Measurements from ENCODE around the gene PRDM16.

Gene PRDM16

GRCh38 chr1:3258386-3259003, 189.5 kb downstream of the PRDM16 start:
- no peak for TF ChIP-seq JUND (IDR thresholded peaks at IDR 0.05; ENCODE audit: low read depth)
- DNase-seq (ENCODE audit: low read depth in 1 of 2, low spot score in 1 of 2), result no peak
- in situ Hi-C loops (cut with HindIII; ENCODE audit: low pct_unique_long_range_greater_than_20kb, low sequenced_read_pairs), result no loop called here

GRCh38 chr1:3259020-3259419, 190.0 kb downstream of the PRDM16 start:
- DNase-seq (ENCODE audit: low read depth in 1 of 2, low spot score in 1 of 2), result no peak
- in situ Hi-C loops (cut with HindIII; ENCODE audit: low pct_unique_long_range_greater_than_20kb, low sequenced_read_pairs), result no loop called here
- no peak for TF ChIP-seq JUND (IDR thresholded peaks at IDR 0.05; ENCODE audit: low read depth)

- no peak for DNase-seq (ENCODE audit: low read depth in 1 of 2, low spot score in 1 of 2)
- TF ChIP-seq JUND (IDR thresholded peaks at IDR 0.05; ENCODE audit: low read depth), result no peak
- in situ Hi-C loops (cut with HindIII; ENCODE audit: low pct_unique_long_range_greater_than_20kb, low sequenced_read_pairs), result no loop called here
These were observed 192.3 kb downstream of the PRDM16 start for GRCh38 chr1:3261007-3261968.

GRCh38 chr1:3261969-3262579, 193.1 kb downstream of the PRDM16 start:
- TF ChIP-seq JUND (IDR thresholded peaks at IDR 0.05; ENCODE audit: low read depth), result no peak
- in situ Hi-C loops (cut with HindIII; ENCODE audit: low pct_unique_long_range_greater_than_20kb, low sequenced_read_pairs), result no loop called here
- DNase-seq (ENCODE audit: low read depth in 1 of 2, low spot score in 1 of 2), result no peak

- in situ Hi-C loops (cut with HindIII; ENCODE audit: low pct_unique_long_range_greater_than_20kb, low sequenced_read_pairs), result no loop called here
- no peak for TF ChIP-seq JUND (IDR thresholded peaks at IDR 0.05; ENCODE audit: low read depth)
These were observed 193.8 kb downstream of the PRDM16 start for GRCh38 chr1:3262681-3263286.

GRCh38 chr1:3263790-3264189, 194.8 kb downstream of the PRDM16 start:
- no peak for DNase-seq (ENCODE audit: low read depth in 1 of 2, low spot score in 1 of 2)
- no peak for TF ChIP-seq JUND (IDR thresholded peaks at IDR 0.05; ENCODE audit: low read depth)
- in situ Hi-C loops (cut with HindIII; ENCODE audit: low pct_unique_long_range_greater_than_20kb, low sequenced_read_pairs), result no loop called here

More at GRCh38 chr1:3262681-3263286, 193.8 kb downstream of the PRDM16 start:
- no peak for DNase-seq (ENCODE audit: low read depth in 1 of 2, low spot score in 1 of 2)

GRCh38 chr1:3264456-3264855, 195.5 kb downstream of the PRDM16 start:
- in situ Hi-C loops (cut with HindIII; ENCODE audit: low pct_unique_long_range_greater_than_20kb, low sequenced_read_pairs), result no loop called here
- TF ChIP-seq JUND (IDR thresholded peaks at IDR 0.05; ENCODE audit: low read depth), result no peak
- no peak for DNase-seq (ENCODE audit: low read depth in 1 of 2, low spot score in 1 of 2)

GRCh38 chr1:3265835-3266805, 197.1 kb downstream of the PRDM16 start:
- TF ChIP-seq JUND (IDR thresholded peaks at IDR 0.05; ENCODE audit: low read depth), result no peak
- DNase-seq (ENCODE audit: low read depth in 1 of 2, low spot score in 1 of 2), result no peak
- in situ Hi-C loops (cut with HindIII; ENCODE audit: low pct_unique_long_range_greater_than_20kb, low sequenced_read_pairs), result no loop called here

GRCh38 chr1:3266870-3267549, 198.0 kb downstream of the PRDM16 start:
- no peak for DNase-seq (ENCODE audit: low read depth in 1 of 2, low spot score in 1 of 2)
- TF ChIP-seq JUND (IDR thresholded peaks at IDR 0.05; ENCODE audit: low read depth), result no peak
- in situ Hi-C loops (cut with HindIII; ENCODE audit: low pct_unique_long_range_greater_than_20kb, low sequenced_read_pairs), result no loop called here

GRCh38 chr1:3267550-3268270, 198.7 kb downstream of the PRDM16 start:
- no peak for TF ChIP-seq JUND (IDR thresholded peaks at IDR 0.05; ENCODE audit: low read depth)
- DNase-seq (ENCODE audit: low read depth in 1 of 2, low spot score in 1 of 2), result no peak
- in situ Hi-C loops (cut with HindIII; ENCODE audit: low pct_unique_long_range_greater_than_20kb, low sequenced_read_pairs), result no loop called here

All from T47D (cell line).